GM12873 (cell line): ENCODE measurements around the gene AFDN.

Experiments
- TF ChIP-seq, protein P1 (sequence below): IDR thresholded peaks from 2 replicates; pipeline ENCODE4 v1.5.1; 2012; ENCODE audit warnings: low read depth, mild to moderate bottlenecking, moderate library complexity, low read length, control low read depth; ENCODE audit not compliant: insufficient read depth; ENCODE audit errors: missing control alignments

The AFDN gene

DNA sequence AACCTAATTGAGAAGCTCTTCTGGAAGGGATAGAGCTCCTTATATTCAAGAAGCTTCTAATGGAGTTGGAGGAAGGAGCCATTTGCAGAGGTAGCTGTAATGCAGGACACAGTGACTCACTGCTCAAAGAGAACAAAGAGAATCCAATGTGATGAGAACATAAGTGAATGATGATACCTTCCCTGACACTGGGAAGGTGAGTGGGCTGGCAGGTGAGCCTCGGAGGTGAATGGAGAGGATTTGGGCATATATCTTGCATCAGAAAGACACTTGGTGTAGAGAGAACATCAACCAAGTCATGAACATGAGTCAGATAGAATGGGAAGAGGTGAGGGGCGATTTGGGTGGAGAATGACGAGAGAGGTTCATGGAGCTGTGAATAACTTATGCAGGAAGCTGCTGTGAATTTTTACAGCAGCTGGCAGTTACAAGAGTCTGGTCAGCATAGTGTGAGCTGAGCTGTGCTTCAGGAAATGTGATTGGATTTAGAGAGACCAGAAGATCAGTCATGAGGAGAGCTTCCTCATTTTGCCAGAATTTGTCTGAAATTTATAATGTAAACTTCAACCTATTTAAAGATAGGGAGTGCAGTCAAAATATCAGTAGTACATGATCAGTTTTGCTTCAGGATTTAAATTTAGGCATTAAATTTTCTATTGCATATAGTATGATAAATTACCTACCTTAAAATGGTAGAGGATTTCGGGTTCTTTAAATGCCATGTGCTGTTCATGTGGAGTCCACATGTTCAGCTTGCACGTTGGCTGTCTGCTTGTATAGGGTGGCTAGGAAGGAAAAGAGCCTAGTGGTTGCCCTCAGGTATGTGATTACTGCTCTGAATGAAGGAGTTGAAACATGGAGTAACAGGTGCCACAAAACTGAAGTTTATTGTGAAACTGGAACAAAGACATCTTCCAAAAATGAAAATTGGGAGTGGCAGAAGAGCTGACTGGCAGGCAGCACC is 111.5 kb downstream of the AFDN start:
- TF ChIP-seq, protein P1, sequence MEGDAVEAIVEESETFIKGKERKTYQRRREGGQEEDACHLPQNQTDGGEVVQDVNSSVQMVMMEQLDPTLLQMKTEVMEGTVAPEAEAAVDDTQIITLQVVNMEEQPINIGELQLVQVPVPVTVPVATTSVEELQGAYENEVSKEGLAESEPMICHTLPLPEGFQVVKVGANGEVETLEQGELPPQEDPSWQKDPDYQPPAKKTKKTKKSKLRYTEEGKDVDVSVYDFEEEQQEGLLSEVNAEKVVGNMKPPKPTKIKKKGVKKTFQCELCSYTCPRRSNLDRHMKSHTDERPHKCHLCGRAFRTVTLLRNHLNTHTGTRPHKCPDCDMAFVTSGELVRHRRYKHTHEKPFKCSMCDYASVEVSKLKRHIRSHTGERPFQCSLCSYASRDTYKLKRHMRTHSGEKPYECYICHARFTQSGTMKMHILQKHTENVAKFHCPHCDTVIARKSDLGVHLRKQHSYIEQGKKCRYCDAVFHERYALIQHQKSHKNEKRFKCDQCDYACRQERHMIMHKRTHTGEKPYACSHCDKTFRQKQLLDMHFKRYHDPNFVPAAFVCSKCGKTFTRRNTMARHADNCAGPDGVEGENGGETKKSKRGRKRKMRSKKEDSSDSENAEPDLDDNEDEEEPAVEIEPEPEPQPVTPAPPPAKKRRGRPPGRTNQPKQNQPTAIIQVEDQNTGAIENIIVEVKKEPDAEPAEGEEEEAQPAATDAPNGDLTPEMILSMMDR = no peak

DNA sequence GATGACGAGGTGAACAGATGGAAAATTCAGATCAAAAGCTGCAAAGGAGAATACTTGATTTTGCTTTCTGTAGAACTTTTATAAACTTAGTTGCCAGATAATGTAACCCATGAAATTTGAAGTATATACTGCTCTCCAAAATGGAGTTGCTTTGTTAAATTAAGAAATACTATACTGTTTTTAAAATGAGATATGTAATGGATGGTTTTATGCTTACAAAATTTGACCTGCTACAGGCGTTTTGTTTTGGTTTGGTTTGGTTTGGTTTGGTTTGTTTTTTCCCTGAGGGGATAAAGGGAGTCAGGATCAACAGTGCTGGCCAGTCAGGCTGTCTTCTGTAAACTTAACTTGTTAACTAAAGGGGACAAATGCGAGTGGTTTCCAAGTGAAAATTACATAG is 115.1 kb downstream of the AFDN start:
- TF ChIP-seq, protein P1 = no peak

DNA sequence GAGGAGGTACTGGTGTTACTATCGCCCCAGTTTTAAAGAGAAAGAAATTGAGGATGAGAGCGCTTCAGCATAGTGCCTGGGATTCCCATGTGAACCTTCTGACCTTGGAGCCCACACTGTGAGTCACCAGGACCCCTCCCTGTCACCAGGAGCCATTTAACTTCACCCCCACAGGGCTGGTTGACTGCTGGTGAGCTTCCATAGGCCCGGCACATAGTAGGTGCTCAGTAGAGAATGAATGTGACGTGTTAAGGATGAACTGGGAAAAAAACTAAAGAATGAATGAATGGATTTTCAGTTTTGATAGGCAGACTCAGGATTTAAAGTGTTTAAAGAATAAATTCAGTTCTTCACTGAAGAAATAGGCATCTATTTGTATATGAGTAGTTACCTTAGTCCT is 117.4 kb downstream of the AFDN start:
- TF ChIP-seq, protein P1 = no peak

DNA sequence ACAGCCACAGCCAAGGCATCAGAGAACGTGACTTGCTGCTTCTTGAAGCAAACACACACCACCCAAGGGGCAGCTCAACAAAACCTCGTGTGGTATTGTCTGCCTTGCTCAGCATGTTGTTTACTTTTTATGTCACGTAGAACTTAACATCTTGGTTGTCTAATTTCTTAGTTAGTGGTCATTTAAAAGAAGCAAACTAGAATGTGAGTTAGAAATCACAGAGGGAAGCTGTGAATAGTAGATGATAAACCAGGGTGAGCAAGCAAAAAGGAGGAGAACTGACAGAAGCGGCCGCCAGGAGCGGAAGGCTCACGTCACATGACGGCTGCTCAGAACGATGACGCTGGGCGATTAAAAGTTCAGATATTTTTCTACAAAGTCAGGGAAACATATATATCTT is 119.3 kb downstream of the AFDN start:
- TF ChIP-seq, protein P1 = no peak

DNA sequence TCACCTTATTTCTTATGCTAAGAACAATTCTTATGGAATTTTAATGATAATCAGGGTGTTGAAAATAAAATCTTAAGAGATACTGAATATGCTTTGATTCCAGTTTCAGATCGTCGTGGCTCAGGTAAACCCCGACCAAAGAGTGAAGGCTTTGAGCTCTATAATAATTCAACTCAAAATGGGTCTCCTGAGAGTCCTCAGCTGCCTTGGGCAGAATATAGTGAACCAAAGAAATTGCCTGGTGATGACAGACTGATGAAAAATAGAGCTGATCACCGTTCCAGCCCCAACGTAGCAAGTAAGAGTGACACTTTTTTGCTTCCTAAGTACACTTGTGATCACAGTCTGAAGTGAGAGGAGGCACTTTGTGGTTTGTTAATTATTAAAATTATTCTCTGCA is 119.9 kb downstream of the AFDN start:
- TF ChIP-seq, protein P1 = no peak

DNA sequence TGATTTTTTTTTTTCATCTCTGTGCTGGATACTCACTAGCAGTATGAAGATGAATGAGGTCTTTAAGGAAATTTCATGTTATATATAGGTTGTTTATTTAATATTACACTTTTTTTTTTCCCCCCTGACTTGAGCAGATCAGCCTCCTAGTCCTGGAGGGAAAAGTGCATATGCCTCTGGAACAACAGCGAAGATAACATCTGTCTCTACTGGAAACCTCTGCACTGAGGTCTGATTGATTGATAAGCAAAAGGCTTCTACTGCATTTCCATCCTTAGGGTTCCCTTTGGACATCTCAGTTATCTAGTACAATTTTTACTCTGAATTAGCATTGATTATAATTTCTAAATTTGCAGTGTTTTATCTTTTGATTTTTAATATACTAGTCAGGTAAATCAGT is 121.0 kb downstream of the AFDN start:
- TF ChIP-seq, protein P1 = no peak

DNA sequence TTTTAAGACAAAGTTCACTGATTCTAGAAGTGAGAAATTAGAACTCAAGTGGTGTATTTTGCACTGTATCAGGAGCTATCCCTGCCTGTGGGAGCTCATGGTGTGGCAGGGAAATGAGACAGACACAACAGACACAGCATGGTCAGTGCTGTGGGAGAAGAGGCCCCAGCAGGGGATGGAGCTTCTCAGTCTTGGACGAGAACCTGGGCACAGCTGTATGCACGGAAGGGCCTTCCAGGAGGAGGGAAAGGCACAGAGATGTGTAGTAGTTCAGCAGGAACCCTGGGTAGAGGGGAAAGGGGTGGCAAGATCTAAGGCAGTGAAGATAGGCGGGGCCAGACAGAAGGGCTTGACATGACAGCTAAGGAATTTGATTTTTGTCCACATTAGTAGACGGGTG is 122.0 kb downstream of the AFDN start:
- TF ChIP-seq, protein P1 = no peak
